Mucosa of gallbladder (tissue), 1 donor: Measurements from ENCODE around the gene ACOT9. TPM values are rescaled to one million over a fixed set of nuclear protein-coding genes. Genes with fewer than 3 reads are reported as not detected.
"Not testable (repeated sequence)": the region's sequence is repeated elsewhere in the genome, so short reads cannot be mapped to it uniquely, and the experiment has no call there.

Source experiments
- DNase-seq: peaks from one replicate; pipeline ENCODE4 v3.0.0-alpha.2; 2020; ENCODE audit warnings: low spot score
- total RNA-seq: library from RNA; stranded (reverse); gene quantifications from one replicate; pipeline ENCODE4 v1.2.1, GENCODE V29; 2021
- donor health status: DM: no; HTN: no; CAD: no.

Gene ACOT9
- total RNA-seq, 1 donor from 2014 or later = 30.6 TPM

- DNase-seq = no peak
Measured at GRCh38 chrX:23704673-23705206, 38.3 kb downstream of the ACOT9 start.

GRCh38 chrX:23699636-23700194, 43.4 kb downstream of the ACOT9 start:
- DNase-seq = peak; percentile 14

GRCh38 chrX:23694606-23695005, 48.5 kb downstream of the ACOT9 start:
- DNase-seq = peak; percentile 45

- DNase-seq = no peak
Measured at GRCh38 chrX:23692166-23692565, 50.9 kb downstream of the ACOT9 start.

GRCh38 chrX:23676486-23676885, 66.6 kb downstream of the ACOT9 start:
- DNase-seq = not testable (repeated sequence)

GRCh38 chrX:23673108-23673507, 70.0 kb downstream of the ACOT9 start:
- DNase-seq = no peak

GRCh38 chrX:23670528-23670927, 72.5 kb downstream of the ACOT9 start:
- DNase-seq = no peak

- DNase-seq = no peak
Measured at GRCh38 chrX:23668335-23668734, 74.7 kb downstream of the ACOT9 start.

GRCh38 chrX:23667239-23668177, 75.6 kb downstream of the ACOT9 start, which contains the start of gene PRDX4:
TSS of gene PRDX4 (plus strand) at chrX:23667493. CDS start at chrX:23667571, 78 bp downstream.
- DNase-seq = peak; percentile 87

- no peak for DNase-seq
Measured at GRCh38 chrX:23666282-23666681, 76.8 kb downstream of the ACOT9 start.

GRCh38 chrX:23664496-23664895, 78.6 kb downstream of the ACOT9 start:
- no peak for DNase-seq

GRCh38 chrX:23662853-23663252, 80.2 kb downstream of the ACOT9 start:
- DNase-seq = no peak

GRCh38 chrX:23662187-23662586, 80.9 kb downstream of the ACOT9 start:
- DNase-seq = no peak

GRCh38 chrX:23661671-23662070, 81.4 kb downstream of the ACOT9 start:
- no peak for DNase-seq

- no peak for DNase-seq
Measured at GRCh38 chrX:23660766-23661132, 82.3 kb downstream of the ACOT9 start.

- DNase-seq = not testable (repeated sequence)
Measured at GRCh38 chrX:23660083-23660765, 82.9 kb downstream of the ACOT9 start.

- DNase-seq = no peak
Measured at GRCh38 chrX:23659339-23659738, 83.7 kb downstream of the ACOT9 start.

- DNase-seq = no peak
Measured at GRCh38 chrX:23656684-23657083, 86.4 kb downstream of the ACOT9 start.

- DNase-seq = no peak
Measured at GRCh38 chrX:23656091-23656490, 87.0 kb downstream of the ACOT9 start.
